ENCODE data around the gene MEGF11.

MEGF11 gene

GRCh38 chr15:66138892-66139590 is 114.5 kb downstream of the MEGF11 start:
- no peak for DNase-seq

GRCh38 chr15:66138096-66138783 is 115.3 kb downstream of the MEGF11 start:
- no peak for DNase-seq

GRCh38 chr15:66136948-66137347 is 116.6 kb downstream of the MEGF11 start:
- DNase-seq: no peak

- DNase-seq: no peak
These were observed 117.9 kb downstream of the MEGF11 start for GRCh38 chr15:66135664-66136063.

GRCh38 chr15:66134284-66134683 is 119.3 kb downstream of the MEGF11 start:
- DNase-seq: no peak

GRCh38 chr15:66133247-66133885 is 120.2 kb downstream of the MEGF11 start:
- DNase-seq: no peak

GRCh38 chr15:66132251-66132816 is 121.2 kb downstream of the MEGF11 start:
- DNase-seq: no peak

GRCh38 chr15:66131831-66132230 is 121.7 kb downstream of the MEGF11 start:
- DNase-seq: no peak

GRCh38 chr15:66131200-66131599 is 122.3 kb downstream of the MEGF11 start:
- DNase-seq: no peak

GRCh38 chr15:66130496-66131034 is 123.0 kb downstream of the MEGF11 start:
- no peak for DNase-seq

GRCh38 chr15:66129586-66129985 is 124.0 kb downstream of the MEGF11 start:
- no peak for DNase-seq

GRCh38 chr15:66128116-66128680 is 125.4 kb downstream of the MEGF11 start:
- no peak for DNase-seq

GRCh38 chr15:66126456-66126855 is 127.1 kb downstream of the MEGF11 start:
- no peak for DNase-seq

- no peak for DNase-seq
These were observed 127.5 kb downstream of the MEGF11 start for GRCh38 chr15:66126031-66126441.

- no peak for DNase-seq
These were observed 128.9 kb downstream of the MEGF11 start for GRCh38 chr15:66124651-66125050.

- no peak for DNase-seq
These were observed 129.8 kb downstream of the MEGF11 start for GRCh38 chr15:66123799-66124198.

- DNase-seq: no peak
These were observed 133.1 kb downstream of the MEGF11 start for GRCh38 chr15:66120422-66120821.

- no peak for DNase-seq
These were observed 135.7 kb downstream of the MEGF11 start for GRCh38 chr15:66117841-66118240.

GRCh38 chr15:66115568-66116206 is 137.9 kb downstream of the MEGF11 start:
- no peak for DNase-seq

- no peak for DNase-seq
These were observed 138.6 kb downstream of the MEGF11 start for GRCh38 chr15:66114863-66115425.

GRCh38 chr15:66112388-66112787 is 141.2 kb downstream of the MEGF11 start:
- DNase-seq: no peak

GRCh38 chr15:66111363-66111762 is 142.2 kb downstream of the MEGF11 start:
- DNase-seq: no peak

All from inflammatory macrophage (primary cell).